ENCODE measurements around the gene CADM4. TPM values are rescaled to one million over a fixed set of nuclear protein-coding genes. Genes with fewer than 3 reads are reported as not detected.

Gene CADM4
- total and polyA plus RNA-seq, 9 of the 15 experiments (the other 6 are each of a cell fraction or from before 2014, with no cell fraction given): 0.03 to 4.6 (median 1.3) TPM

DNA sequence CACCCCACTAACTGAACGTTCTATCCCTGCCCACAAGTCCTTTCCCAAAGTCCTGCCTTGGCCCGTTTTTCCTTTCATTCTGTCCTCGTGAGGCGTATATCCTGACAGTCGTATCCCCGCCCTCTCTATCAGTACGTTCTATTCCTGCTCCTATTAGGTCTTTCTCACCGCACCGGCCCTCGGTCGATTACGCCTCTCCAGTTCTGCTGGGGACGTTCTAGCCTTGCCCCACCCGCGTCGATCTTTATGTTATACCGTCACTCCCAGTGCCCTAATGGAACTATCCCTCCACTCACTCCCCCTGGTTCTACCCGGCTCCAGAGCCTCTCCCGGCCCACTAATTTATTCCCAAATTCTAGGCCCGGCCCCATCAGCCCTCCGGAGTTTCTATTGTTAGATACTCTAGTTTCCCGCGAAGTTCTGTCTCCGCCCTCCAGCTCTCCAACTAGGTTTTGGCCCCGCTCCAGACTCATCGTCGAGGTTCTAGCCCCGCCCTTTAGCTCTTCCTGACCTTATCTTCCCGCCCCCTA, 28.3 kb upstream of the CADM4 start (continued):
- TF ChIP-seq, protein P1, sequence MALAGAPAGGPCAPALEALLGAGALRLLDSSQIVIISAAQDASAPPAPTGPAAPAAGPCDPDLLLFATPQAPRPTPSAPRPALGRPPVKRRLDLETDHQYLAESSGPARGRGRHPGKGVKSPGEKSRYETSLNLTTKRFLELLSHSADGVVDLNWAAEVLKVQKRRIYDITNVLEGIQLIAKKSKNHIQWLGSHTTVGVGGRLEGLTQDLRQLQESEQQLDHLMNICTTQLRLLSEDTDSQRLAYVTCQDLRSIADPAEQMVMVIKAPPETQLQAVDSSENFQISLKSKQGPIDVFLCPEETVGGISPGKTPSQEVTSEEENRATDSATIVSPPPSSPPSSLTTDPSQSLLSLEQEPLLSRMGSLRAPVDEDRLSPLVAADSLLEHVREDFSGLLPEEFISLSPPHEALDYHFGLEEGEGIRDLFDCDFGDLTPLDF (CRISPR knock-in tag; IDR thresholded peaks at IDR 0.05): peak; percentile 41; the same call in 1 of the 2 replicates
- peak; percentile 76 for TF ChIP-seq PRDM10 (IDR thresholded peaks at IDR 0.05; ENCODE audit: partially characterized antibody)
- no peak for TF ChIP-seq ATF1 (CRISPR knock-in tag; IDR thresholded peaks at IDR 0.05)
- TF ChIP-seq ATF1 (tag; IDR thresholded peaks at IDR 0.05): peak; percentile 70
- no peak for TF ChIP-seq TAF7 (tag; IDR thresholded peaks at IDR 0.05)
- no peak for TF ChIP-seq ZNF347 (CRISPR knock-in tag; IDR thresholded peaks at IDR 0.05; ENCODE audit: low read depth)
- TF ChIP-seq RBM14 (IDR thresholded peaks at IDR 0.05; ENCODE audit: borderline replicate concordance, insufficient read depth, low read depth, low read length): no peak
- peak; percentile 70 for TF ChIP-seq L3MBTL2 (IDR thresholded peaks at IDR 0.05)
- TF ChIP-seq MTA2 (IDR thresholded peaks at IDR 0.05; ENCODE audit: low read depth): no peak; the same call in 1 of the 2 replicates
- no peak for TF ChIP-seq KDM4B (IDR thresholded peaks at IDR 0.05; ENCODE audit: borderline replicate concordance in 2 of 2, low read depth in 1 of 2)
- no peak for TF ChIP-seq ZNF589 (CRISPR knock-in tag; IDR thresholded peaks at IDR 0.05; ENCODE audit: low read depth)
- TF ChIP-seq ZNF431 (CRISPR knock-in tag; IDR thresholded peaks at IDR 0.05): 0 out of 2 replicates have a peak, but pooled peaks have one; percentile 13
- peak; percentile 79; the same call in 1 of the 2 replicates for TF ChIP-seq ZBTB26 (CRISPR knock-in tag; IDR thresholded peaks at IDR 0.05)
- TF ChIP-seq ZNF263 (CRISPR knock-in tag; IDR thresholded peaks at IDR 0.05; ENCODE audit: borderline replicate concordance): peak; percentile 44; the same call in 1 of the 2 replicates
- TF ChIP-seq ZKSCAN1 (IDR thresholded peaks at IDR 0.05; ENCODE audit: low read depth, low read length): peak; percentile 18; the same call in 1 of the 2 replicates
- TF ChIP-seq MEF2D (tag; conservative IDR thresholded peaks at IDR 0.05; ENCODE audit: low read depth): peak; percentile 61; the same call in 1 of the 2 replicates
- TF ChIP-seq ZNF583 (CRISPR knock-in tag; IDR thresholded peaks at IDR 0.05): no peak
- peak; percentile 19; the same call in 1 of the 2 replicates for TF ChIP-seq PML (IDR thresholded peaks at IDR 0.05; ENCODE audit: low read length)
- TF ChIP-seq HDAC1 (IDR thresholded peaks at IDR 0.05): peak in 1 of 2 experiments; percentile 43; a peak in 1 of 4 replicates
- TF ChIP-seq, protein P2, sequence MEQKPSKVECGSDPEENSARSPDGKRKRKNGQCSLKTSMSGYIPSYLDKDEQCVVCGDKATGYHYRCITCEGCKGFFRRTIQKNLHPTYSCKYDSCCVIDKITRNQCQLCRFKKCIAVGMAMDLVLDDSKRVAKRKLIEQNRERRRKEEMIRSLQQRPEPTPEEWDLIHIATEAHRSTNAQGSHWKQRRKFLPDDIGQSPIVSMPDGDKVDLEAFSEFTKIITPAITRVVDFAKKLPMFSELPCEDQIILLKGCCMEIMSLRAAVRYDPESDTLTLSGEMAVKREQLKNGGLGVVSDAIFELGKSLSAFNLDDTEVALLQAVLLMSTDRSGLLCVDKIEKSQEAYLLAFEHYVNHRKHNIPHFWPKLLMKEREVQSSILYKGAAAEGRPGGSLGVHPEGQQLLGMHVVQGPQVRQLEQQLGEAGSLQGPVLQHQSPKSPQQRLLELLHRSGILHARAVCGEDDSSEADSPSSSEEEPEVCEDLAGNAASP (IDR thresholded peaks at IDR 0.05): no peak
